ENCODE results near the gene NCF1.
A peak's percentile ranks its signal among the peaks of the same experiment; 100 is the strongest.
"Not testable (repeated sequence)": the region's sequence is repeated elsewhere in the genome, so short reads cannot be mapped to it uniquely, and the experiment has no call there.

The NCF1 gene

GRCh38 chr7:74788369-74789150 lies 14.7 kb downstream of the NCF1 start:
- DNase-seq = peak; percentile 96

GRCh38 chr7:74789200-74789736 lies 15.5 kb downstream of the NCF1 start:
- not testable (repeated sequence) for DNase-seq

GRCh38 chr7:74797848-74798622 lies 24.2 kb downstream of the NCF1 start:
- DNase-seq = not testable (repeated sequence)

- DNase-seq = not testable (repeated sequence)
These were observed 24.8 kb downstream of the NCF1 start for GRCh38 chr7:74798644-74799043.

- not testable (repeated sequence) for DNase-seq
These were observed 42.1 kb downstream of the NCF1 start for GRCh38 chr7:74815882-74816281.

GRCh38 chr7:74820146-74820805 lies 46.5 kb downstream of the NCF1 start:
- DNase-seq = not testable (repeated sequence)

GRCh38 chr7:74821259-74821658 lies 47.4 kb downstream of the NCF1 start:
- not testable (repeated sequence) for DNase-seq

- DNase-seq = not testable (repeated sequence)
These were observed 56.1 kb downstream of the NCF1 start for GRCh38 chr7:74829959-74830358.

- not testable (repeated sequence) for DNase-seq
These were observed 56.6 kb downstream of the NCF1 start for GRCh38 chr7:74830411-74830810.
